Keratinocyte (primary cell): ENCODE measurements around the gene ECI2. TPM values are rescaled to one million over a fixed set of nuclear protein-coding genes. Genes with fewer than 3 reads are reported as not detected.

Experiments
- DNase-seq: peaks from one replicate; pipeline ENCODE4 v3.0.0-alpha.2; 2011; ENCODE audit warnings: low read depth, missing footprints, low spot score
- FAIRE-seq: peaks from 2 replicates; lab custom pipeline; 2011; peaks lifted over from hg19 to GRCh38; lab: Jason Lieb, UNC
- H2AFZ ChIP-seq: 2 replicates; pipeline ENCODE4 v1.6.0; 2012; ENCODE audit warnings: low read length, control low read depth, inconsistent platforms; ENCODE audit not compliant: control insufficient read depth
- H3K27ac ChIP-seq: 2 replicates; pipeline ENCODE4 v1.5.1; 2011; ENCODE audit warnings: low read length; ENCODE audit not compliant: control insufficient read depth, insufficient read depth
- H3K27me3 ChIP-seq: 3 replicates; pipeline ENCODE4 v1.6.0; 2011; ENCODE audit warnings: low read length; ENCODE audit not compliant: control insufficient read depth, insufficient read depth; ENCODE audit errors: extremely low read depth
- H3K36me3 ChIP-seq, 2 experiments: 2 replicates in 1 of 2; 3 replicates in 1 of 2; pipeline ENCODE4 v1.5.1; 2011; ENCODE audit warnings: low read length in 2 of 2, mild to moderate bottlenecking in 1 of 2; ENCODE audit not compliant: control insufficient read depth in 2 of 2, insufficient read depth in 2 of 2; ENCODE audit errors: extremely low read depth in 1 of 2
- H3K4me1 ChIP-seq: 3 replicates; pipeline ENCODE4 v1.5.1; 2011; ENCODE audit warnings: low read length; ENCODE audit not compliant: control insufficient read depth, insufficient read depth; ENCODE audit errors: extremely low read depth
- H3K4me2 ChIP-seq: 3 replicates; pipeline ENCODE4 v1.6.0; 2011; ENCODE audit warnings: low read depth, low read length; ENCODE audit not compliant: control insufficient read depth, insufficient read depth; ENCODE audit errors: extremely low read depth
- H3K4me3 ChIP-seq, 3 experiments: fragments of 200-600 bp in 1 of 3; sonication (generic) in 1 of 3; 2 replicates in 2 of 3; 3 replicates in 1 of 3; pipeline ENCODE4 v1.5.1; 2011 to 2016; ENCODE audit warnings: low read length in 3 of 3, mild to moderate bottlenecking in 3 of 3, control low read depth in 2 of 3, inconsistent platforms in 1 of 3, low read depth in 1 of 3, mixed read lengths in 1 of 3, mixed run types in 1 of 3, moderate library complexity in 1 of 3; ENCODE audit not compliant: control insufficient read depth in 2 of 3, insufficient read depth in 2 of 3; ENCODE audit errors: extremely low read depth in 1 of 3
- H3K79me2 ChIP-seq: 2 replicates; pipeline ENCODE4 v1.6.0; 2012; ENCODE audit warnings: low read length; ENCODE audit not compliant: control insufficient read depth, insufficient read depth
- H3K9ac ChIP-seq: 3 replicates; pipeline ENCODE4 v1.6.0; 2011; ENCODE audit warnings: low read length; ENCODE audit not compliant: control insufficient read depth, insufficient read depth; ENCODE audit errors: extremely low read depth
- H3K9me1 ChIP-seq: 3 replicates; pipeline ENCODE4 v1.6.0; 2011; ENCODE audit warnings: low read length; ENCODE audit not compliant: control insufficient read depth, insufficient read depth; ENCODE audit errors: extremely low read depth
- H3K9me3 ChIP-seq: 2 replicates; pipeline ENCODE4 v1.5.1; 2012; ENCODE audit warnings: low read depth, low read length; ENCODE audit not compliant: control insufficient read depth
- H4K20me1 ChIP-seq: 3 replicates; pipeline ENCODE4 v1.6.0; 2011; ENCODE audit warnings: low read length; ENCODE audit not compliant: control insufficient read depth, insufficient read depth; ENCODE audit errors: extremely low read depth
- EZH2 ChIP-seq: IDR thresholded peaks from one replicate; pipeline ENCODE4 v1.6.1; 2012; ENCODE audit warnings: inconsistent platforms, mild to moderate bottlenecking, low read length, moderate library complexity
- dilution Hi-C: fragments of 300-500 bp; cut with MboI; formaldehyde crosslinking; loops from one replicate; pipeline ENCODE4 v1.7.0; 2020; ENCODE audit warnings: low sequenced_read_pairs; ENCODE audit not compliant: extremely low pct_ligation_motif_present
- polyA plus RNA-seq, 5 experiments: library from polyadenylated mRNA; depleted of rRNA in 3 of 5; stranded (reverse) in 3 of 5; stranded (forward) in 1 of 5; unstranded in 1 of 5; fragments of >200 nt; gene quantifications; 1 replicate in 1 of 5; 2 replicates in 3 of 5; 3 replicates in 1 of 5; pipeline versions ENCODE4 v1.2.1 to v1.2.3, GENCODE V29; 2011 to 2012; ENCODE audit warnings: missing spikeins in 2 of 5, low read depth in 1 of 5, low replicate concordance in 1 of 5
- TF ChIP-seq, protein P1 (sequence below), 3 experiments: IDR thresholded peaks in 1 of 3; conservative IDR thresholded peaks in 1 of 3; optimal IDR thresholded peaks in 1 of 3; 2 replicates in 2 of 3; 3 replicates in 1 of 3; pipeline versions ENCODE3 to v1.5.1; 2011; ENCODE audit warnings: low read length in 3 of 3, mild to moderate bottlenecking in 3 of 3, moderate library complexity in 2 of 3, control low read depth in 1 of 3, inconsistent platforms in 1 of 3; ENCODE audit not compliant: insufficient read depth in 2 of 3; ENCODE audit errors: extremely low read depth in 1 of 3

Gene ECI2
- polyA plus RNA-seq, 1 donor (not counting 4 experiments of a cell fraction or from before 2014, with no cell fraction given) = 41.6 TPM

- FAIRE-seq = no peak
- no peaks in the 10 kb centered on the region for H3K9me3 ChIP-seq
- no peak overlapping the region for H3K9ac ChIP-seq
- H3K9me1 ChIP-seq = no peaks in the 10 kb centered on the region
- no peaks in the 10 kb centered on the region for H3K36me3 ChIP-seq
- no peak overlapping the region for H3K27ac ChIP-seq
- H3K79me2 ChIP-seq = no peaks in the 10 kb centered on the region
- no peak for DNase-seq
- dilution Hi-C loops = no loop called here
- no peaks in the 10 kb centered on the region for H3K27me3 ChIP-seq
- no peaks in the 10 kb centered on the region for H3K4me1 ChIP-seq
- H3K4me3 ChIP-seq = no peak overlapping the region
- no peak overlapping the region for H3K4me2 ChIP-seq
- H2AFZ ChIP-seq = no peak overlapping the region
- TF ChIP-seq, protein P1, sequence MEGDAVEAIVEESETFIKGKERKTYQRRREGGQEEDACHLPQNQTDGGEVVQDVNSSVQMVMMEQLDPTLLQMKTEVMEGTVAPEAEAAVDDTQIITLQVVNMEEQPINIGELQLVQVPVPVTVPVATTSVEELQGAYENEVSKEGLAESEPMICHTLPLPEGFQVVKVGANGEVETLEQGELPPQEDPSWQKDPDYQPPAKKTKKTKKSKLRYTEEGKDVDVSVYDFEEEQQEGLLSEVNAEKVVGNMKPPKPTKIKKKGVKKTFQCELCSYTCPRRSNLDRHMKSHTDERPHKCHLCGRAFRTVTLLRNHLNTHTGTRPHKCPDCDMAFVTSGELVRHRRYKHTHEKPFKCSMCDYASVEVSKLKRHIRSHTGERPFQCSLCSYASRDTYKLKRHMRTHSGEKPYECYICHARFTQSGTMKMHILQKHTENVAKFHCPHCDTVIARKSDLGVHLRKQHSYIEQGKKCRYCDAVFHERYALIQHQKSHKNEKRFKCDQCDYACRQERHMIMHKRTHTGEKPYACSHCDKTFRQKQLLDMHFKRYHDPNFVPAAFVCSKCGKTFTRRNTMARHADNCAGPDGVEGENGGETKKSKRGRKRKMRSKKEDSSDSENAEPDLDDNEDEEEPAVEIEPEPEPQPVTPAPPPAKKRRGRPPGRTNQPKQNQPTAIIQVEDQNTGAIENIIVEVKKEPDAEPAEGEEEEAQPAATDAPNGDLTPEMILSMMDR (optimal IDR thresholded peaks at IDR 0.05 in 1 of 3, IDR thresholded peaks at IDR 0.05 in 1 of 3, conservative IDR thresholded peaks at IDR 0.05 in 1 of 3; ENCODE audit: extremely low read depth in 1 of 3, insufficient read depth in 2 of 3, low read length in 3 of 3) = no peak
- TF ChIP-seq EZH2 = no peak
- no peaks in the 10 kb centered on the region for H4K20me1 ChIP-seq
Observed at GRCh38 chr6:4169028-4169789, 33.8 kb upstream of the ECI2 start.

DNA sequence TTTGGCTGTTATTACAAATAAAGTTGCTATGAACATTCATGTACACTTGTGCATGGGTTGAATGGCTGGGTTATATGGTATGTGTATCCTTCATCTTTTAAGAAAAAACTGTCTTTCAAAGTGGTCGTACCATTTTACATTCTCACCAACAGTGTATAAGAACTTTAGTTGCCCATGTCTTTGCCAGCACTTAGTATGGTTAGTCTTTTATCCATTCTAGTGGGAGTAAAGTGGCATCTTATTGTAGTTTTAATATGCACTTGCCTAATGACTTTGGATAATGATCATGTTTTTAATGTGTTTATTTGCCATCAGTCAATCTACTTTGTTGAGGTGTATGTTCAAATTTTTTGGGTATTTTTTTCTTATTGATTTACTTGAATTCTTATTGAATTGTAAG is 32.5 kb upstream of the ECI2 start:
- H3K79me2 ChIP-seq = no peaks in the 10 kb centered on the region
- H3K9me3 ChIP-seq = no peaks in the 10 kb centered on the region
- no peaks in the 10 kb centered on the region for H3K9me1 ChIP-seq
- no peaks in the 10 kb centered on the region for H3K36me3 ChIP-seq
- FAIRE-seq (no peak), DNase-seq (no peak)
- H3K4me2 ChIP-seq = no peak overlapping the region
- dilution Hi-C loops = no loop called here
- H2AFZ ChIP-seq = no peak overlapping the region
- H3K4me1 ChIP-seq = no peaks in the 10 kb centered on the region
- H3K27me3 ChIP-seq = no peaks in the 10 kb centered on the region
- TF ChIP-seq, protein P1 (optimal IDR thresholded peaks at IDR 0.05 in 1 of 3, IDR thresholded peaks at IDR 0.05 in 1 of 3, conservative IDR thresholded peaks at IDR 0.05 in 1 of 3; ENCODE audit: extremely low read depth in 1 of 3, insufficient read depth in 2 of 3, low read length in 3 of 3) = no peak
- TF ChIP-seq EZH2 = no peak
- no peaks in the 10 kb centered on the region for H4K20me1 ChIP-seq
- H3K9ac ChIP-seq = no peak overlapping the region
- no peak overlapping the region for H3K4me3 ChIP-seq
- no peak overlapping the region for H3K27ac ChIP-seq
